Stimulated activated CD4-positive, alpha-beta T cell treated with anti-CD3 and anti-CD28 coated beads, TNF-alpha, amount 100 ng/mL, for 1 hour (primary cell): ENCODE results near the gene SMARCAD1.

Experiments
- DNase-seq, 3 donors: peaks; one replicate each; pipeline ENCODE4 v3.0.0-alpha.2; 2020; ENCODE audit warnings: low read depth in 3 of 3, low spot score in 1 of 3

The SMARCAD1 gene

GRCh38 chr4:94226763-94227162, 19.1 kb downstream of the SMARCAD1 start:
- DNase-seq, result no peak

DNA sequence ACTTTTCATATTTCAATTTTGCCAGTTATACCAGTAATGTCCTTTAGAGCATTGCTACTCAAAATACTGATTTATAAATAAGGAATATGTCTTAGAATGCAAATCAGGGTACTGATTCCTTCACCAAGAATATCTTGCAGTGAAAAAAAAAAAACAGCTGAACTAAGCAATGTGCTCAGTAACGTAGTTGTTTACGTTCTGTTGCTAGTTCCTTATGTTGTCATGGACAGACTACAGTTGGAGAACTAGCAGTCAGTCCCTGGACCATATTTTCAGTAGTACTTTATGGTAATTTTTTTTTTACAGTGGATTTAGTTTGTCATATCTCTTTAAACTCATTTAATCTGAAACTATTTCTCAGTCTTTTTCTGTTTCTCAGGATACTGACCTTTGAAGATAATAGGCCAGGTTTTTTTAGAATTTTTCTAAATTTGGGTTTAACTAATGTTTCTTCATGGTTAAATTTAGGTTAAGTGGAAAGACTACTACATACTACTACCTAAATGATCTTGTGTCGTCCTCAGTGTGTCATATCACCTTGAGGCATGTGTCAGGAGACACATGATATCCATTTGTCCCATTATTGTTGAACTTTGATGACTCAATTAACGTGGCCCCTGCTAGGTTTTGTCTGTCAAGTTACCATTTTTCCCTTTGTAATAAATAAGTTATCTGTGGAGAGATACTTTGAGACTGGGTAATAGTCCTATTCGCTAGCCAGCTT, 21.0 kb downstream of the SMARCAD1 start:
- no peak for DNase-seq

DNA sequence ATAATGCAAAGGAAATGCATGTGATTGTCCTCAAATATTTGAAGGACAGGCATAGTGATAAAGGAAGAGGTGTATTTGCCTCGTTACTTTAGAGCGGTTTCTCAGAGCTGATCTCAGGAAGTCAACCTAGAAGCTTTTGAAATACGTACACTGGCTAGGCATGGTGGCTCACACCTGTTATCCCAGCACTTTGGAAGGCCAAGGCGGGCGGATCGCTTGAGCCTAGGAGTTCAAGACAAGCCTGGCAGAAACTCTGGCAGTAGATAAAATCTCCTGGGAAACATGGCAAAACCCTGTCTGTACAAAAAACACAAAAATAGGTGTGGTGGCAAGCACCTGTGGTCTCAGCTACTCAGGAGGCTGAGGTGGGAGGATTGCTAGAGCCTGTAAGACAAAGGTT, 24.9 kb downstream of the SMARCAD1 start:
- DNase-seq, result no peak

DNA sequence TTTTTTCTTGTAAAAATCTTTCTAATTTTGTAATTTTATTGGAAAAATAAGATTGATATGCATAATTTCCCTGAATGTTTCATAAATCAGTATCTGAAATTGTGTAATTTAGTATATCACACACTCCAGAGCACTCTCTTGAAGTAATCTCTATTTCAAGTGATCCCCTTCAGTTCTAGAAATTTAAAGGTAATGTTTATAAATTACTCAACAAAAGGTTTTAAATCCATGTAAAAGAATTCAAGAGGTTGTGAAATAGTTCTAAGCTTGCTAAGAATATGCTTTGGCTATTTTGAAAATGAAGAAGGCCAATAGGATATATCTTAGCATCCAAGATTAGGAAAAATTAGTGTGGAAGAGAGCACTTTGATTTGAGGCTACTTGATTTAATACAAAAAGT, 28.2 kb downstream of the SMARCAD1 start:
- no peak for DNase-seq

DNA sequence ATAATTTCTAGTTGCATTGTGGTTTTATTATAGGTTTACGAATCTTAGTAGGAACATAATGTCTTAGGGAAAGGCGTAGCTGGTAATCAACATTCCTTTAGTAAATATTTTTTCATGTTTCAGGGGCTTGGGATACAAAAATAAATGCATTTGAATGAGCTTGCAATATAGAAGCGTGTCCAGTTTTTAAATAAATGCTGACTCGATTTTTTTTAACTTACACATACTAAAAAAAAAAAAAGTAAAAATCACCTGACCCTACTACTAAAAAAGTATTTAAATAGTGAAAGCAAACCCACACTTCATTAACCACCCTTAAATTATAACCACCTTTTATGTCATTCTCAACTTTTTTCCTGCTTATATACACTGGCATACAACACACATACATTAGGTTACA, 29.6 kb downstream of the SMARCAD1 start:
- DNase-seq, result no peak

DNA sequence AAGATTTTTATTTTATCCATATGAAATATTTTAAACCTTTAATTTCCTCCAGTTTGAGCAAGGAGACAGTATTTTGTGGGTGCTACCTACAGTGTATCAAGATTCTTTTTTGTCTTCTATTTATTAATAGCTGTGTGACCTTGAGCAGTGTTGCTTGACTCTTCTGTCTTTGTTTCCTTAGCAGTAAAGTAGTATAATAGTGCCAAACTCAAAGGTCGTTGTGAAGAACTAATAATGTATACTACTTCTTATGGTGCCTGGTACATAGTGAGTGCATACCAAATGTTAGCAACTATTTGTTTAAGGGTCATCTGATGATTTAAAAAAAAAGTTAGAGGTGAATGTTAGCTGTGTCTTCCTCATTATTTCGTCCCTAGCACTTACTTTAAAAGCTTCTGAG, 30.5 kb downstream of the SMARCAD1 start:
- DNase-seq, result no peak

DNA sequence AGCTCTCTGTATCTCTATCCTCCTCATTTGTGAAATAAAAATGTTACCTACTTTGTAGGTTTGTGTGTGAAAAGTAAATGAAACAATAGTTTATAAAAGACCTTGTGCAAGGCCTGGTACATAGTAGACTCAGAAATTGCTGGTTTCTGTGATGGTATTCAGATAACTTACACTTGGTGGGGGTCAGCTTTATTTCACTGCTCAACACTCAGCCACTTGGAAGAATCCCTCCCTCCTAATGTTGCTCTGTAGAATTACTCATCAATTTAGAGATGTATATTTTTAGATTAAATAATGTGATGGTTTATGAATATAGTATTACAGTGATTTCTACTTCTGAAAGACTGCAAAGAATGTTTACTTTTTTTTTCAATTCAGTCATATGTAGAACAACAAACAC, 32.7 kb downstream of the SMARCAD1 start:
- DNase-seq, result no peak

DNA sequence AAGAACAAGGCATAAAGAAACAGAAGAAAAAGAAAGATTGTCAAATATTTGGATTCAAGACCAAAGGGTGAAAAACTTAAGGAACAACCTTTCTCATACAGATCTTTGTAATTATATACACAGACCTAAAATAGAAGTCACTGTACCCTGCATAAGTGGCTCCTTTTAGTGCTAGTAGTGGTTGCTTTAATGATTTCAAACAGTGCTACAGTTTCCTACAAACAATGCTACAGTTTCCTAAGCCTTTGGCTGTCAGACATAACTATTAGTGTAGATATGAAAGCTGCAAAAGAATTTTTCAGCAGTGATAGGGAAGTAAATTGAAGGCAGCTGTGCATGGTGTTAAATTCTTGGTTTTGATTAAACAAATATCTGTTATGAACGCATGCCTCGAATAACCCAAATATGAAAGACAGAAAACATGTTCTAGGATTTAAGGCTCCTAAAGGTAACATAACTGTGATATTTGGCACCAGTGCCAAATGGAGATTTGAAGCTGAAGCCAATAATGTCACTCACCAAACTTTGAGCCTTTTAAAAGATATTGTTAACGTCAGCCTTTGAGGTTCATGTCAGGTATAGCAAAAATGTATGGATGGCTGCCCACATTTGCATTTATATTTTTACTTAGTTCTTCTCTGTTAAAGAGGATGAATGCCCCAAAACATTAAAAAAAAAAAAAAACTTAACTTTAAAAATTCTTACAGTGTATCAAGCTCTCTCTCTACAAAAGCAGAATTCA, 36.6 kb downstream of the SMARCAD1 start:
- DNase-seq, result no peak

DNA sequence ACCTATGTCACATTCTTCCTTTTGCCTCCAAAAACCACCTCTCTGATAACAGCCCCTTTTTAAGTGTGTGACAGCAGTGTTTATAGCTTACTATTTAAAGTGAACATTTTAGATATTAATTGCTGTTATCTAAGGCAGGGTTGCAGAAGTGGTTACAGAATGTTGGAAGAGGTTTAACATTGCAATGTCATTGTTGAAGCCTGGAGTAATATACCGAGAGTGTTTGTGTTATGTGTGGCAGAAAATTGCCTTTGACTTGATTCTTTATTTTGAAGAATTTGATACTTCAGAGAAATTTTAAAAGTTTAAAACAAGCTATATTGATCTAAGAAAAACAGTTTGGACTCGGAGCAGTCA, 37.1 kb downstream of the SMARCAD1 start:
- no peak for DNase-seq

DNA sequence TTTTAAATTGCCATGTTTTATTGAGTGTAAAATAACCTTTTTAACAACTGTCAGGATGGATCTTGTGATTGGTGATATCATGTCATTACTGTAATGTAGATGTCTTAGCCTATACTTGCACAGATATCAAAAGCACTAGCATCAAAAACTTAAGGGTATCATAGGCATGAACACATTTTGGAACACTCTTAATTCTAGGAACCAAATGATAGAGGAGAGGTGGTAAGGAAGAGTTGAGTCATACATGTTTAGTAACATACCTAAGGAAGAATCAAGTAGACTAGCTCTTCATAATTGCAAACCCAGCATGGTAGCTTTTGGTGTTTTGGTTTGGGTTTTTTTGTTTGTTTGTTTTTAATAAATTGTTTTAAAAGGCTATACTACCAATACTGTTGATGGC, 43.4 kb downstream of the SMARCAD1 start:
- DNase-seq, result no peak

DNA sequence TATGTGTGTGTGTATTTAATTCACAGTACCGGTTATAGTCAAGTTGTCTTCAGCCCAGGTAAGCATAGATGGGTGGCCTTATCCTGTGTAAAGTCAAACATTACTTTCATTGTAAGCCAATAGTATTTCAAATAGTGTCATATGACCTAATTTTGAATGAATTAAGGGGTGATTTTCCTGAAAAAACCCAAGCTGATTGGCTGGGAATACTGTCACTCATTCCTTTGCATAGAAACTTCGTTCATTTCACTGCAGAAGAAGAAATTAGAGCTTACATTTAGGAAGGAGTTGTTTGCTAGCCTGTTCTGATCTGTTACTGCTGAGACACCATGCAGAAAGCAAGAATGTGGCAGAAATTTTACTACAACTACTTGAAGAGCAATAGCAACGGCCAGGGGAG, 45.4 kb downstream of the SMARCAD1 start:
- DNase-seq, result no peak

- DNase-seq, result no peak
These were observed 48.6 kb downstream of the SMARCAD1 start for GRCh38 chr4:94256144-94256783.

DNA sequence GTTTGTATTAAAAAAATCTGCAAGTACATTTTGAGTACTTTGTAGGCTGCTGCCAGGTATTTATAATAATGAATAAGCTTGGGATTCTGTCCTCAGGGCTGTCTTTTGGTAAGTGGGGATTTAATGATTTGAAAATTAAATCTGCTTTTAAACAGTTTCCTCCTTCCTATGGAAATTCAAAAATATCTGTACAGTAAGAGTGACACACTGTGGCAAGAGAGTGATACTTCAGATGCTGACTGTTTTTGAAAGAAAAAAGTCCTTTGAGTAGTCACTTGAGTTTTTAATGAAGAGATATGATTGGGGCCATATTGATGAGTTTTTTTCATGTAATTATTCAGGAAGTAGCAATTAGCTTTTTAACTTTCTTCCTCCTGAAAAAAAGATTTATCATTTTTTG, 49.2 kb downstream of the SMARCAD1 start:
- no peak for DNase-seq

GRCh38 chr4:94262163-94263016, 54.7 kb downstream of the SMARCAD1 start:
- no peak for DNase-seq

- DNase-seq, result no peak
These were observed 59.4 kb downstream of the SMARCAD1 start for GRCh38 chr4:94267037-94267436.

GRCh38 chr4:94271248-94271647, 63.6 kb downstream of the SMARCAD1 start:
- DNase-seq, result no peak

DNA sequence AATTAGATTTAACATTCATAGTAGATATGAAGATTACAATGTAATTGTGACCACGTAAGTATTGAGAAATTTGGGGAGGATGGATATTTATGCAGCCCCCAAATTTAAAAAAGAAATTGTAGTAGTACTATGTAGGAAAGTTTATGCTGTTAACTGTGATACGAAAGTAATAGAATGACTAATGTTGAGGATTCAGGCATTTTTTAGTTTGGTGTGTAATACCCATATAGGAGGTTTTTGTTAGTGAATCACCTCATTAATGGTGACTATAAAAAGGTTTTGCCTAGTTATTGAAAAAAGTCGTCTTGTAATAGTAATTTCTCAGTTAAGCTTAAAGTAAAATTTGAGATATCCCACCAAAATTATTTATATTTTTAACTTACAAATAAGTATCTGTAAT, 67.2 kb downstream of the SMARCAD1 start:
- DNase-seq, result no peak

- no peak for DNase-seq
These were observed 68.5 kb downstream of the SMARCAD1 start for GRCh38 chr4:94276204-94276603.

GRCh38 chr4:94277534-94277933, 69.9 kb downstream of the SMARCAD1 start:
- DNase-seq, result no peak

DNA sequence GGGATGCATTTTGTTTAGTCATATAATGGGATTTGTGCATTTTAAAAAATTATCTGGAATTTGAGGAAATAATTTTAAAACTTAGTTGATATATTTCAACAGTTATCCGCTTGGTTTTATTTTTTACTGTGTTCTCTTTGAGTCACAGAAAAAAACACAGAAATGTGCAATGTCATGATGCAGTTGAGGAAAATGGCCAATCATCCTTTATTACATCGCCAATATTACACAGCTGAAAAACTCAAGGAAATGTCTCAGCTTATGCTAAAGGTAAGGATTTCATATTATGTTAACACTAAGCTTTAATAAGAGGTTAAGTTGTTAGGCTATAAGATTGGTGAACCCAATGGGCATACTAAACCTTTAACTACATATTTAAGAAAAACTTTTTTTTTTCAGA, 71.1 kb downstream of the SMARCAD1 start:
- DNase-seq, result no peak

GRCh38 chr4:94284889-94285288, 77.2 kb downstream of the SMARCAD1 start:
- DNase-seq, result no peak

- DNase-seq, result no peak
These were observed 78.0 kb downstream of the SMARCAD1 start for GRCh38 chr4:94285666-94286065.
